HEK293 (cell line): ENCODE data around the gene BCL11B.

Experiments
- CTCF ChIA-PET: fragments of 350-600 bp; formaldehyde crosslinking; extraction: SDS; loops from one replicate; lab custom pipeline; 2021; ENCODE audit warnings: antibody characterized with exemption; lab: Yijun Ruan, JAX
- POLR2A ChIA-PET: fragments of 300-600 bp; formaldehyde crosslinking; extraction: SDS; loops from one replicate; lab custom pipeline; 2020; ENCODE audit warnings: antibody characterized with exemption, inconsistent platforms; lab: Yijun Ruan, JAX
- H3K27ac ChIP-seq: fragments of 200-500 bp; sonication (Bioruptor generic); 2 replicates; pipeline ENCODE4 v1.5.1; 2014; ENCODE audit warnings: low read depth, low read length, control low read depth, inconsistent platforms; ENCODE audit errors: extremely low read depth
- H3K36me3 ChIP-seq, 2 experiments: fragments of 200-500 bp in 1 of 2; sonication (Bioruptor generic) in 1 of 2; 1 replicate in 1 of 2; 2 replicates in 1 of 2; pipeline ENCODE4 v1.5.1; 2014 to 2017; ENCODE audit warnings: inconsistent platforms in 2 of 2, low read length in 2 of 2; ENCODE audit not compliant: control insufficient read depth in 2 of 2, insufficient read depth in 1 of 2
- H3K4me1 ChIP-seq: fragments of 200-500 bp; sonication (Bioruptor generic); 2 replicates; pipeline ENCODE4 v1.5.1; 2014; ENCODE audit warnings: mild to moderate bottlenecking, low read length, inconsistent platforms; ENCODE audit not compliant: control insufficient read depth, insufficient read depth
- H3K4me3 ChIP-seq: 2 replicates; pipeline ENCODE4 v1.5.1; 2011; ENCODE audit warnings: low read depth, mild to moderate bottlenecking, control low read depth, low read length, moderate library complexity
- H3K9me3 ChIP-seq: fragments of 200-500 bp; sonication (Bioruptor generic); 2 replicates; pipeline ENCODE4 v1.5.1; 2014; ENCODE audit warnings: low read depth, low read length, inconsistent platforms; ENCODE audit not compliant: control insufficient read depth, insufficient read depth
- SP3 ChIP-seq: fragments of 450-650 bp; formaldehyde crosslinking; IDR thresholded peaks from 2 replicates; pipeline ENCODE4 v1.5.1; 2016; ENCODE audit warnings: missing biosample characterization, missing genetic modification characterization
- TRIM28 ChIP-seq: IDR thresholded peaks from 2 replicates; pipeline ENCODE4 v1.6.1; 2011; ENCODE audit warnings: low read length, control low read depth, borderline replicate concordance
- TSHZ1 ChIP-seq: fragments of 450-650 bp; formaldehyde crosslinking; IDR thresholded peaks from 2 replicates; pipeline ENCODE4 v1.5.1; 2016; ENCODE audit warnings: missing biosample characterization, missing genetic modification characterization, borderline replicate concordance
- YY1 ChIP-seq: fragments of 450-650 bp; formaldehyde crosslinking; IDR thresholded peaks from 2 replicates; pipeline ENCODE4 v1.5.1; 2018; ENCODE audit warnings: missing biosample characterization, missing genetic modification characterization
- ZBTB20 ChIP-seq: fragments of 450-650 bp; formaldehyde crosslinking; IDR thresholded peaks from 2 replicates; pipeline ENCODE4 v1.5.1; 2016; ENCODE audit warnings: missing biosample characterization, missing genetic modification characterization
- ZFP37 ChIP-seq: fragments of 450-650 bp; formaldehyde crosslinking; IDR thresholded peaks from 2 replicates; pipeline ENCODE4 v1.5.1; 2016; ENCODE audit warnings: missing biosample characterization, missing genetic modification characterization
- ZFP69B ChIP-seq: fragments of 450-650 bp; formaldehyde crosslinking; IDR thresholded peaks from 2 replicates; pipeline ENCODE4 v1.5.1; 2016; ENCODE audit warnings: missing biosample characterization, missing genetic modification characterization
- ZNF404 ChIP-seq: fragments of 450-650 bp; formaldehyde crosslinking; IDR thresholded peaks from 2 replicates; pipeline ENCODE4 v1.5.1; 2017; ENCODE audit warnings: missing biosample characterization, missing genetic modification characterization
- ZNF518A ChIP-seq: fragments of 450-650 bp; formaldehyde crosslinking; conservative IDR thresholded peaks from 2 replicates; pipeline ENCODE4 v1.5.1; 2016; ENCODE audit warnings: low read depth, missing biosample characterization, missing genetic modification characterization
- ZNF555 ChIP-seq: fragments of 450-650 bp; formaldehyde crosslinking; conservative IDR thresholded peaks from 2 replicates; pipeline ENCODE4 v1.5.1; 2017; ENCODE audit warnings: missing biosample characterization, mild to moderate bottlenecking, missing genetic modification characterization, inconsistent platforms
- ZNF560 ChIP-seq: fragments of 450-650 bp; formaldehyde crosslinking; IDR thresholded peaks from 2 replicates; pipeline ENCODE4 v1.5.1; 2017; ENCODE audit warnings: missing biosample characterization, missing genetic modification characterization, borderline replicate concordance
- ZNF610 ChIP-seq: fragments of 450-650 bp; formaldehyde crosslinking; IDR thresholded peaks from 2 replicates; pipeline ENCODE4 v1.5.1; 2016; ENCODE audit warnings: missing biosample characterization, missing genetic modification characterization, borderline replicate concordance
- ZNF624 ChIP-seq: fragments of 450-650 bp; formaldehyde crosslinking; IDR thresholded peaks from 2 replicates; pipeline ENCODE4 v1.5.1; 2017; ENCODE audit warnings: missing biosample characterization, missing genetic modification characterization
- ZNF629 ChIP-seq: fragments of 450-650 bp; formaldehyde crosslinking; IDR thresholded peaks from 2 replicates; pipeline ENCODE4 v1.5.1; 2017; ENCODE audit warnings: missing biosample characterization, missing genetic modification characterization
- ZNF837 ChIP-seq: fragments of 450-650 bp; formaldehyde crosslinking; IDR thresholded peaks from 2 replicates; pipeline ENCODE4 v1.5.1; 2016; ENCODE audit warnings: missing biosample characterization, missing genetic modification characterization
- ZSCAN16 ChIP-seq: fragments of 450-650 bp; formaldehyde crosslinking; IDR thresholded peaks from 2 replicates; pipeline ENCODE4 v1.5.1; 2016; ENCODE audit warnings: missing biosample characterization, missing genetic modification characterization
- TF ChIP-seq, protein P1 (sequence below): sonication (generic); formaldehyde crosslinking; IDR thresholded peaks from 2 replicates; pipeline ENCODE4 v1.8.1; 2022; ENCODE audit warnings: mild to moderate bottlenecking, moderate library complexity, missing genetic modification reagents
- TF ChIP-seq, protein P2 (sequence below): fragments of 450-650 bp; formaldehyde crosslinking; IDR thresholded peaks from 2 replicates; pipeline ENCODE4 v1.5.1; 2016; ENCODE audit warnings: missing biosample characterization, missing genetic modification characterization
- TF ChIP-seq, protein P3 (sequence below): fragments of 450-650 bp; formaldehyde crosslinking; IDR thresholded peaks from 2 replicates; pipeline ENCODE4 v1.5.1; 2017; ENCODE audit warnings: missing biosample characterization, missing genetic modification characterization

BCL11B gene

DNA sequence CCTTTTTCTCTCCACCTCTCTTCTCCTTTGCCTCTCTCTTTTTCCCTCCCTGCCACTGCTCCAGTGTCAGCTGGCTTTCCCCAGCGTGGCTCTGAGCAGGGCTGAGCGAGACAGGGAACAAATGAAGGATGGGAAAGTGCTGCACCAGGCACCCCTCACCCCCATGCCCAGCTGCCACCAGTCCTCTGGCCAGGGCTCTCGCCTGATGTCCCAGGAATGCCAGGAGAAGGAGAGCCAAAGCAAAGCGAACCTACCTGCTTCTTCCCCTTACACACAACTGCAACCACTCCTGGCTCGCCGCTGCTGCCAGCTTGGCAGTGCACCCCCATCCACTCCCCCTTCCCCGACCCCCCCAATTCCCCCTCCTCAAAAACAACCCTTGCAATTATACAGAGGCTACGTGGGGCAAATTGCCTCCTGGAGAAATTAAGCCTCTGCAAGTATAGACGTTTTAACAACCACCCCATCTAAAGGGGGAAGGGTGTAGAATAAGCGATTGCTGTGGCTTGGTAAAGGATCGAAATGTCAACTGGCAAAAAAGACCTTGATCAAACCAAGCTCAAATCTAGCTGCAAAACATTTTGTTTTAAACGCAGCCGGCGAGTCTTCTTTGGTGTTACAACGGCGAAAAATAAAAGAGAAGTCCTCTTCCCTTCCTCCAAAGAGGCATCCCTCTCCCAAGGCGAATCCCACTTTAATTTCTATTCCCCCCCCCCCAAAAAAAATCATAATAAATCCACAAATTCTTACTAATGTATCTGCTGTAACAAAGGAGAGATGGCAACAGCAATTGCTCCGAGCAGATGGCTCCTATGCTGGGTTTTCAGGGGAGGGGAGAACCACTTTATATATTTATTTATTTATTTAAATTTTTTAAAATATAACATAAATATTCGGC, 2.9 kb downstream of the BCL11B start (continued):
- TF ChIP-seq TSHZ1 (no peak), YY1 (no peak), ZFP37 (tag by site-specific recombination) (no peak), ZBTB20 (tag by site-specific recombination) (no peak), ZNF837 (tag by site-specific recombination) (no peak), ZNF629 (no peak), ZNF610 (no peak), ZNF560 (tag by site-specific recombination) (no peak), ZSCAN16 (tag by site-specific recombination) (no peak)
- TF ChIP-seq, protein P1, sequence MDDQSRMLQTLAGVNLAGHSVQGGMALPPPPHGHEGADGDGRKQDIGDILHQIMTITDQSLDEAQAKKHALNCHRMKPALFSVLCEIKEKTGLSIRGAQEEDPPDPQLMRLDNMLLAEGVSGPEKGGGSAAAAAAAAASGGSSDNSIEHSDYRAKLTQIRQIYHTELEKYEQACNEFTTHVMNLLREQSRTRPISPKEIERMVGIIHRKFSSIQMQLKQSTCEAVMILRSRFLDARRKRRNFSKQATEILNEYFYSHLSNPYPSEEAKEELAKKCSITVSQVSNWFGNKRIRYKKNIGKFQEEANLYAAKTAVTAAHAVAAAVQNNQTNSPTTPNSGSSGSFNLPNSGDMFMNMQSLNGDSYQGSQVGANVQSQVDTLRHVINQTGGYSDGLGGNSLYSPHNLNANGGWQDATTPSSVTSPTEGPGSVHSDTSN = no peak

GRCh38 chr14:99267837-99268781, 3.9 kb downstream of the BCL11B start:
- Histone ChIP-seq H3K27ac (no peak overlapping the region), H3K4me3 (no peak overlapping the region), H3K36me3 (no peaks in the 10 kb centered on the region), H3K9me3 (no peaks in the 10 kb centered on the region), H3K4me1 (peaks cover 26% of the 10 kb centered on the region)
- ChIA-PET CTCF (interaction anchor here (0.6 to 1.0 kb wide), 6 partner anchors 37 to 1230 kb away, joined by 3 to 4 read pairs (median 3); no protein-coding TSS in a partner anchor), POLR2A (no interaction called here)
- TF ChIP-seq ZFP69B (tag by site-specific recombination) (no peak), ZNF624 (no peak), SP3 (no peak), ZNF404 (tag by site-specific recombination) (no peak), TRIM28 (no peak), ZNF555 (no peak), ZNF518A (tag by site-specific recombination) (no peak)
- TF ChIP-seq, protein P2, sequence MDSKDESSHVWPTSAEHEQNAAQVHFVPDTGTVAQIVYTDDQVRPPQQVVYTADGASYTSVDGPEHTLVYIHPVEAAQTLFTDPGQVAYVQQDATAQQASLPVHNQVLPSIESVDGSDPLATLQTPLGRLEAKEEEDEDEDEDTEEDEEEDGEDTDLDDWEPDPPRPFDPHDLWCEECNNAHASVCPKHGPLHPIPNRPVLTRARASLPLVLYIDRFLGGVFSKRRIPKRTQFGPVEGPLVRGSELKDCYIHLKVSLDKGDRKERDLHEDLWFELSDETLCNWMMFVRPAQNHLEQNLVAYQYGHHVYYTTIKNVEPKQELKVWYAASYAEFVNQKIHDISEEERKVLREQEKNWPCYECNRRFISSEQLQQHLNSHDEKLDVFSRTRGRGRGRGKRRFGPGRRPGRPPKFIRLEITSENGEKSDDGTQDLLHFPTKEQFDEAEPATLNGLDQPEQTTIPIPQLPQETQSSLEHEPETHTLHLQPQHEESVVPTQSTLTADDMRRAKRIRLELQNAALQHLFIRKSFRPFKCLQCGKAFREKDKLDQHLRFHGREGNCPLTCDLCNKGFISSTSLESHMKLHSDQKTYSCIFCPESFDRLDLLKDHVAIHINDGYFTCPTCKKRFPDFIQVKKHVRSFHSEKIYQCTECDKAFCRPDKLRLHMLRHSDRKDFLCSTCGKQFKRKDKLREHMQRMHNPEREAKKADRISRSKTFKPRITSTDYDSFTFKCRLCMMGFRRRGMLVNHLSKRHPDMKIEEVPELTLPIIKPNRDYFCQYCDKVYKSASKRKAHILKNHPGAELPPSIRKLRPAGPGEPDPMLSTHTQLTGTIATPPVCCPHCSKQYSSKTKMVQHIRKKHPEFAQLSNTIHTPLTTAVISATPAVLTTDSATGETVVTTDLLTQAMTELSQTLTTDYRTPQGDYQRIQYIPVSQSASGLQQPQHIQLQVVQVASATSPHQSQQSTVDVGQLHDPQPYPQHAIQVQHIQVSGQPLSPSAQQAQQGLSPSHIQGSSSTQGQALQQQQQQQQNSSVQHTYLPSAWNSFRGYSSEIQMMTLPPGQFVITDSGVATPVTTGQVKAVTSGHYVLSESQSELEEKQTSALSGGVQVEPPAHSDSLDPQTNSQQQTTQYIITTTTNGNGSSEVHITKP (tag by site-specific recombination) = peak; percentile 84
- TF ChIP-seq, protein P3, sequence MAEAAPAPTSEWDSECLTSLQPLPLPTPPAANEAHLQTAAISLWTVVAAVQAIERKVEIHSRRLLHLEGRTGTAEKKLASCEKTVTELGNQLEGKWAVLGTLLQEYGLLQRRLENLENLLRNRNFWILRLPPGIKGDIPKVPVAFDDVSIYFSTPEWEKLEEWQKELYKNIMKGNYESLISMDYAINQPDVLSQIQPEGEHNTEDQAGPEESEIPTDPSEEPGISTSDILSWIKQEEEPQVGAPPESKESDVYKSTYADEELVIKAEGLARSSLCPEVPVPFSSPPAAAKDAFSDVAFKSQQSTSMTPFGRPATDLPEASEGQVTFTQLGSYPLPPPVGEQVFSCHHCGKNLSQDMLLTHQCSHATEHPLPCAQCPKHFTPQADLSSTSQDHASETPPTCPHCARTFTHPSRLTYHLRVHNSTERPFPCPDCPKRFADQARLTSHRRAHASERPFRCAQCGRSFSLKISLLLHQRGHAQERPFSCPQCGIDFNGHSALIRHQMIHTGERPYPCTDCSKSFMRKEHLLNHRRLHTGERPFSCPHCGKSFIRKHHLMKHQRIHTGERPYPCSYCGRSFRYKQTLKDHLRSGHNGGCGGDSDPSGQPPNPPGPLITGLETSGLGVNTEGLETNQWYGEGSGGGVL = peak; percentile 58; the same call in 1 of the 2 replicates
